Breast epithelium (tissue), 3 donors: Measurements from ENCODE around the gene SCN5A.

ENCODE experiments used
- POLR2A ChIP-seq: fragments of 450-650 bp; IDR thresholded peaks from one replicate; pipeline ENCODE4 v1.6.1; 2016; ENCODE audit warnings: antibody characterized with exemption, mild to moderate bottlenecking, moderate library complexity
- POLR2AphosphoS5 ChIP-seq, 3 donors: sonication (generic); formaldehyde crosslinking; IDR thresholded peaks; one replicate each; pipeline ENCODE4 v1.6.1; 2017; ENCODE audit warnings: antibody characterized with exemption in 3 of 3
- TF ChIP-seq, protein P1 (sequence below), 3 donors: fragments of 450-650 bp; IDR thresholded peaks; one replicate each; pipeline ENCODE4 v1.5.1; 2016 to 2017; ENCODE audit warnings: antibody characterized with exemption in 3 of 3, mild to moderate bottlenecking in 3 of 3, moderate library complexity in 3 of 3

DNA sequence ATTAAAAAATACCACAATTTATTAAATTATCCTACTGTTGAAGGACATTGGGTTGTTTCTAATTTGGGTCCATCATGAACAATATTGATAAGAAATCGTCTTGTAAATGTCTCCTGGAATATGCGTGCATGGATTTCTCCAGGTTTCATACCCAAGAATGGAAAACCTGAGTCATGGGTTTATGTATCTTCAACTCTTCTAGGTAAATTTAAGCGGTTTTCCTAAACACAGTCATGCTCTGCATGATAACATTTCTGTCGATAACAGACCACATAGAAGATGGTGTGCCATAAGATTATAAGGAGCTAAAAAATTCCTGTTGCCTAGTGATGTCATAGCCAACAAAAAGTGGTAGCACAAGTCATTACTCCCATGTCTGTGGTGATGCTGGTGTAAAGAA is 39.9 kb upstream of the SCN5A start:
- TF ChIP-seq POLR2AphosphoS5 (IDR thresholded peaks at IDR 0.05): no peak
- TF ChIP-seq, protein P1, sequence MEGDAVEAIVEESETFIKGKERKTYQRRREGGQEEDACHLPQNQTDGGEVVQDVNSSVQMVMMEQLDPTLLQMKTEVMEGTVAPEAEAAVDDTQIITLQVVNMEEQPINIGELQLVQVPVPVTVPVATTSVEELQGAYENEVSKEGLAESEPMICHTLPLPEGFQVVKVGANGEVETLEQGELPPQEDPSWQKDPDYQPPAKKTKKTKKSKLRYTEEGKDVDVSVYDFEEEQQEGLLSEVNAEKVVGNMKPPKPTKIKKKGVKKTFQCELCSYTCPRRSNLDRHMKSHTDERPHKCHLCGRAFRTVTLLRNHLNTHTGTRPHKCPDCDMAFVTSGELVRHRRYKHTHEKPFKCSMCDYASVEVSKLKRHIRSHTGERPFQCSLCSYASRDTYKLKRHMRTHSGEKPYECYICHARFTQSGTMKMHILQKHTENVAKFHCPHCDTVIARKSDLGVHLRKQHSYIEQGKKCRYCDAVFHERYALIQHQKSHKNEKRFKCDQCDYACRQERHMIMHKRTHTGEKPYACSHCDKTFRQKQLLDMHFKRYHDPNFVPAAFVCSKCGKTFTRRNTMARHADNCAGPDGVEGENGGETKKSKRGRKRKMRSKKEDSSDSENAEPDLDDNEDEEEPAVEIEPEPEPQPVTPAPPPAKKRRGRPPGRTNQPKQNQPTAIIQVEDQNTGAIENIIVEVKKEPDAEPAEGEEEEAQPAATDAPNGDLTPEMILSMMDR (IDR thresholded peaks at IDR 0.05): no peak
- TF ChIP-seq POLR2A: no peak
